GOT3 (cell line): Measurements from ENCODE around the gene ATXN7L1.
"Not testable (repeated sequence)": the region's sequence is repeated elsewhere in the genome, so short reads cannot be mapped to it uniquely, and the experiment has no call there.

Source experiments
- DNase-seq: peaks from one replicate; lab custom pipeline; 2025; ENCODE audit warnings: mixed read lengths; lab: John Stamatoyannopoulos, UW

ATXN7L1 gene

GRCh38 chr7:105743351-105744090, 132.9 kb downstream of the ATXN7L1 start:
- DNase-seq: no peak

- DNase-seq: no peak
Observed at GRCh38 chr7:105742787-105743186, 133.6 kb downstream of the ATXN7L1 start.

- DNase-seq: no peak
Observed at GRCh38 chr7:105741982-105742381, 134.4 kb downstream of the ATXN7L1 start.

GRCh38 chr7:105738133-105738532, 138.3 kb downstream of the ATXN7L1 start:
- no peak for DNase-seq

- DNase-seq: no peak
Observed at GRCh38 chr7:105734233-105734632, 142.2 kb downstream of the ATXN7L1 start.

- DNase-seq: no peak
Observed at GRCh38 chr7:105731042-105731441, 145.4 kb downstream of the ATXN7L1 start.

GRCh38 chr7:105728028-105728427, 148.4 kb downstream of the ATXN7L1 start:
- DNase-seq: no peak

- no peak for DNase-seq
Observed at GRCh38 chr7:105724688-105725087, 151.7 kb downstream of the ATXN7L1 start.

GRCh38 chr7:105723572-105723971, 152.8 kb downstream of the ATXN7L1 start:
- no peak for DNase-seq

GRCh38 chr7:105721571-105722104, 154.8 kb downstream of the ATXN7L1 start:
- DNase-seq: no peak

GRCh38 chr7:105719919-105720318, 156.5 kb downstream of the ATXN7L1 start:
- DNase-seq: no peak

GRCh38 chr7:105719395-105719794, 157.0 kb downstream of the ATXN7L1 start:
- no peak for DNase-seq

- no peak for DNase-seq
Observed at GRCh38 chr7:105718511-105718925, 157.9 kb downstream of the ATXN7L1 start.

- no peak for DNase-seq
Observed at GRCh38 chr7:105715528-105715927, 160.9 kb downstream of the ATXN7L1 start.

- no peak for DNase-seq
Observed at GRCh38 chr7:105713488-105714465, 162.6 kb downstream of the ATXN7L1 start.

- no peak for DNase-seq
Observed at GRCh38 chr7:105712877-105713276, 163.5 kb downstream of the ATXN7L1 start.

GRCh38 chr7:105711726-105712402, 164.5 kb downstream of the ATXN7L1 start:
- DNase-seq: no peak

GRCh38 chr7:105710720-105711119, 165.7 kb downstream of the ATXN7L1 start:
- not testable (repeated sequence) for DNase-seq

- no peak for DNase-seq
Observed at GRCh38 chr7:105708763-105709080, 167.7 kb downstream of the ATXN7L1 start.

- DNase-seq: no peak
Observed at GRCh38 chr7:105707967-105708762, 168.2 kb downstream of the ATXN7L1 start.

GRCh38 chr7:105707381-105707780, 169.0 kb downstream of the ATXN7L1 start:
- no peak for DNase-seq
